Panc1 (cell line): ENCODE measurements around the gene PFKFB4. TPM values are rescaled to one million over a fixed set of nuclear protein-coding genes. Genes with fewer than 3 reads are reported as not detected.

Source experiments
- ATAC-seq: fragments of 200-7000 bp; cut with Tn5 transposase; 2 replicates; pipeline ENCODE4 v1.9.1; 2020; ENCODE audit warnings: mild to moderate bottlenecking, moderate library complexity
- BruUV-seq: library from RNA; stranded (reverse); fragments of 400-500 nt; replicated peaks from 2 replicates; lab custom pipeline; 2021; lab: Mats Ljungman, UMichigan
- CTCF ChIA-PET: fragments of 300-600 bp; sonication (Branson Sonifier 250); formaldehyde crosslinking; loops from one replicate; lab custom pipeline; 2022; ENCODE audit warnings: antibody characterized with exemption; lab: Charles Lee
- POLR2A ChIA-PET: fragments of 300-600 bp; sonication (Branson Sonifier 250); formaldehyde crosslinking; loops from one replicate; lab custom pipeline; 2022; ENCODE audit warnings: antibody characterized with exemption; lab: Charles Lee
- DNase-seq: peaks from one replicate; pipeline ENCODE4 v3.0.0-alpha.2; 2010; ENCODE audit warnings: low read depth, low spot score
- H3K27ac ChIP-seq: 2 replicates; pipeline ENCODE4 v1.5.1; 2011; ENCODE audit warnings: mild to moderate bottlenecking, low read length, inconsistent platforms
- H3K27me3 ChIP-seq: fragments of 200-500 bp; sonication (Bioruptor generic); 2 replicates; pipeline ENCODE4 v1.6.0; 2014; ENCODE audit warnings: low read length, inconsistent platforms; ENCODE audit not compliant: control insufficient read depth, insufficient read depth
- H3K36me3 ChIP-seq: fragments of 200-500 bp; sonication (Bioruptor generic); 2 replicates; pipeline ENCODE4 v1.5.1; 2014; ENCODE audit warnings: inconsistent platforms, mild to moderate bottlenecking, low read length, moderate library complexity; ENCODE audit not compliant: control insufficient read depth, insufficient read depth
- H3K4me1 ChIP-seq: 2 replicates; pipeline ENCODE4 v1.5.1; 2011; ENCODE audit warnings: inconsistent platforms, mild to moderate bottlenecking, low read length, moderate library complexity; ENCODE audit not compliant: control insufficient read depth, insufficient read depth
- H3K4me3 ChIP-seq, 2 experiments: 2 replicates each; pipeline ENCODE4 v1.5.1; 2011 to 2012; ENCODE audit warnings: low read depth in 2 of 2, low read length in 2 of 2, mild to moderate bottlenecking in 2 of 2, inconsistent platforms in 1 of 2, moderate library complexity in 1 of 2
- H3K9me3 ChIP-seq: fragments of 200-500 bp; sonication (Bioruptor generic); 2 replicates; pipeline ENCODE4 v1.5.1; 2014; ENCODE audit warnings: low read depth, mild to moderate bottlenecking, inconsistent platforms, low read length, moderate library complexity; ENCODE audit not compliant: control insufficient read depth, insufficient read depth
- CTCF ChIP-seq: fragments of 450-650 bp; IDR thresholded peaks from 2 replicates; pipeline ENCODE4 v1.5.1; 2017; ENCODE audit warnings: mild to moderate bottlenecking
- POLR2AphosphoS5 ChIP-seq: IDR thresholded peaks from 2 replicates; pipeline ENCODE4 v1.6.1; 2012; ENCODE audit warnings: mild to moderate bottlenecking, low read depth, low read length, moderate library complexity
- REST ChIP-seq, 2 experiments: IDR thresholded peaks; 2 replicates each; pipeline ENCODE4 v1.6.1; 2011 to 2012; ENCODE audit warnings: low read depth in 2 of 2, control low read depth in 1 of 2, low read length in 1 of 2, mild to moderate bottlenecking in 1 of 2, moderate library complexity in 1 of 2; ENCODE audit not compliant: insufficient read depth in 1 of 2
- SIN3A ChIP-seq: IDR thresholded peaks from 2 replicates; pipeline ENCODE4 v1.6.1; 2012; ENCODE audit warnings: low read depth, mild to moderate bottlenecking, low read length, moderate library complexity, borderline replicate concordance; ENCODE audit not compliant: insufficient read depth
- TCF7L2 ChIP-seq: IDR thresholded peaks from 2 replicates; pipeline ENCODE4 v1.6.1; 2011; ENCODE audit warnings: mild to moderate bottlenecking, low read depth, low read length, inconsistent platforms
- in situ Hi-C: cut with HindIII; loops from 2 replicates; pipeline ENCODE4 v1.10.0; 2016; ENCODE audit warnings: low sequenced_read_pairs, low pct_unique_long_range_greater_than_20kb
- intact Hi-C: fragments of 100-400 bp; cut with micrococcal nuclease; formaldehyde crosslinking; loops from one replicate; pipeline ENCODE4 v1.10.0; 2022; ENCODE audit not compliant: unreplicated experiment
- total RNA-seq: library from RNA; stranded (reverse); gene quantifications from one replicate; pipeline ENCODE4 v1.2.1, GENCODE V29; 2021; ENCODE audit not compliant: unreplicated experiment

Gene PFKFB4
- total RNA-seq, 1 experiment from 2014 or later = 6.0 TPM

GRCh38 chr3:48518069-48518468 is 38.5 kb downstream of the PFKFB4 start:
- Histone ChIP-seq H3K4me3 (no peak overlapping the region), H3K36me3 (no peaks in the 10 kb centered on the region), H3K9me3 (no peaks in the 10 kb centered on the region), H3K4me1 (no peaks in the 10 kb centered on the region), H3K27me3 (no peaks in the 10 kb centered on the region), H3K27ac (no peak overlapping the region)
- DNase-seq = no peak
- 0 out of 2 replicates have a peak, but pooled peaks have one; percentile 26 for ATAC-seq
- ChIA-PET POLR2A (no interaction called here), CTCF (no interaction called here)
- no peak for TF ChIP-seq SIN3A
- TF ChIP-seq TCF7L2 = no peak
- TF ChIP-seq CTCF = no peak
- no peak for TF ChIP-seq REST (IDR thresholded peaks at IDR 0.05; ENCODE audit: insufficient read depth in 1 of 2, low read depth in 2 of 2, low read length in 1 of 2)
- no peak for TF ChIP-seq POLR2AphosphoS5
- intact Hi-C loops (no loop called here), in situ Hi-C loops (no loop called here)
- BruUV-seq = TSS peak; percentile 55

GRCh38 chr3:48516571-48516970 is 40.0 kb downstream of the PFKFB4 start:
- ATAC-seq (no peak), DNase-seq (no peak)
- H3K9me3 ChIP-seq = no peaks in the 10 kb centered on the region
- TF ChIP-seq TCF7L2 (no peak), POLR2AphosphoS5 (no peak), REST (IDR thresholded peaks at IDR 0.05; ENCODE audit: insufficient read depth in 1 of 2, low read depth in 2 of 2, low read length in 1 of 2) (no peak), CTCF (no peak), SIN3A (no peak)
- CTCF ChIA-PET = no interaction called here
- POLR2A ChIA-PET = no interaction called here
- H3K36me3 ChIP-seq = no peaks in the 10 kb centered on the region
- no peak overlapping the region for H3K4me3 ChIP-seq
- in situ Hi-C loops (no loop called here), intact Hi-C loops (no loop called here)
- H3K27me3 ChIP-seq = no peaks in the 10 kb centered on the region
- H3K27ac ChIP-seq = no peak overlapping the region
- no TSS peak for BruUV-seq
- no peaks in the 10 kb centered on the region for H3K4me1 ChIP-seq
